Keratinocyte (primary cell): ENCODE results near the gene ENPP1. TPM values are rescaled to one million over a fixed set of nuclear protein-coding genes. Genes with fewer than 3 reads are reported as not detected.

Source experiments
- DNase-seq: peaks from one replicate; pipeline ENCODE4 v3.0.0-alpha.2; 2011; ENCODE audit warnings: low read depth, missing footprints, low spot score
- FAIRE-seq: peaks from 2 replicates; lab custom pipeline; 2011; peaks lifted over from hg19 to GRCh38; lab: Jason Lieb, UNC
- H2AFZ ChIP-seq: 2 replicates; pipeline ENCODE4 v1.6.0; 2012; ENCODE audit warnings: low read length, control low read depth, inconsistent platforms; ENCODE audit not compliant: control insufficient read depth
- H3K27ac ChIP-seq: 2 replicates; pipeline ENCODE4 v1.5.1; 2011; ENCODE audit warnings: low read length; ENCODE audit not compliant: control insufficient read depth, insufficient read depth
- H3K27me3 ChIP-seq: 3 replicates; pipeline ENCODE4 v1.6.0; 2011; ENCODE audit warnings: low read length; ENCODE audit not compliant: control insufficient read depth, insufficient read depth; ENCODE audit errors: extremely low read depth
- H3K36me3 ChIP-seq, 2 experiments: 2 replicates in 1 of 2; 3 replicates in 1 of 2; pipeline ENCODE4 v1.5.1; 2011; ENCODE audit warnings: low read length in 2 of 2, mild to moderate bottlenecking in 1 of 2; ENCODE audit not compliant: control insufficient read depth in 2 of 2, insufficient read depth in 2 of 2; ENCODE audit errors: extremely low read depth in 1 of 2
- H3K4me1 ChIP-seq: 3 replicates; pipeline ENCODE4 v1.5.1; 2011; ENCODE audit warnings: low read length; ENCODE audit not compliant: control insufficient read depth, insufficient read depth; ENCODE audit errors: extremely low read depth
- H3K4me2 ChIP-seq: 3 replicates; pipeline ENCODE4 v1.6.0; 2011; ENCODE audit warnings: low read depth, low read length; ENCODE audit not compliant: control insufficient read depth, insufficient read depth; ENCODE audit errors: extremely low read depth
- H3K4me3 ChIP-seq, 3 experiments: fragments of 200-600 bp in 1 of 3; sonication (generic) in 1 of 3; 2 replicates in 2 of 3; 3 replicates in 1 of 3; pipeline ENCODE4 v1.5.1; 2011 to 2016; ENCODE audit warnings: low read length in 3 of 3, mild to moderate bottlenecking in 3 of 3, control low read depth in 2 of 3, inconsistent platforms in 1 of 3, low read depth in 1 of 3, mixed read lengths in 1 of 3, mixed run types in 1 of 3, moderate library complexity in 1 of 3; ENCODE audit not compliant: control insufficient read depth in 2 of 3, insufficient read depth in 2 of 3; ENCODE audit errors: extremely low read depth in 1 of 3
- H3K79me2 ChIP-seq: 2 replicates; pipeline ENCODE4 v1.6.0; 2012; ENCODE audit warnings: low read length; ENCODE audit not compliant: control insufficient read depth, insufficient read depth
- H3K9ac ChIP-seq: 3 replicates; pipeline ENCODE4 v1.6.0; 2011; ENCODE audit warnings: low read length; ENCODE audit not compliant: control insufficient read depth, insufficient read depth; ENCODE audit errors: extremely low read depth
- H3K9me1 ChIP-seq: 3 replicates; pipeline ENCODE4 v1.6.0; 2011; ENCODE audit warnings: low read length; ENCODE audit not compliant: control insufficient read depth, insufficient read depth; ENCODE audit errors: extremely low read depth
- H3K9me3 ChIP-seq: 2 replicates; pipeline ENCODE4 v1.5.1; 2012; ENCODE audit warnings: low read depth, low read length; ENCODE audit not compliant: control insufficient read depth
- H4K20me1 ChIP-seq: 3 replicates; pipeline ENCODE4 v1.6.0; 2011; ENCODE audit warnings: low read length; ENCODE audit not compliant: control insufficient read depth, insufficient read depth; ENCODE audit errors: extremely low read depth
- CTCF ChIP-seq, 3 experiments: IDR thresholded peaks in 1 of 3; conservative IDR thresholded peaks in 1 of 3; optimal IDR thresholded peaks in 1 of 3; 2 replicates in 2 of 3; 3 replicates in 1 of 3; pipeline versions ENCODE3 to v1.5.1; 2011; ENCODE audit warnings: low read length in 3 of 3, mild to moderate bottlenecking in 3 of 3, moderate library complexity in 2 of 3, control low read depth in 1 of 3, inconsistent platforms in 1 of 3; ENCODE audit not compliant: insufficient read depth in 2 of 3; ENCODE audit errors: extremely low read depth in 1 of 3
- EZH2 ChIP-seq: IDR thresholded peaks from one replicate; pipeline ENCODE4 v1.6.1; 2012; ENCODE audit warnings: inconsistent platforms, mild to moderate bottlenecking, low read length, moderate library complexity
- dilution Hi-C: fragments of 300-500 bp; cut with MboI; formaldehyde crosslinking; loops from one replicate; pipeline ENCODE4 v1.7.0; 2020; ENCODE audit warnings: low sequenced_read_pairs; ENCODE audit not compliant: extremely low pct_ligation_motif_present
- polyA plus RNA-seq, 5 experiments: library from polyadenylated mRNA; depleted of rRNA in 3 of 5; stranded (reverse) in 3 of 5; stranded (forward) in 1 of 5; unstranded in 1 of 5; fragments of >200 nt; gene quantifications; 1 replicate in 1 of 5; 2 replicates in 3 of 5; 3 replicates in 1 of 5; pipeline versions ENCODE4 v1.2.1 to v1.2.3, GENCODE V29; 2011 to 2012; ENCODE audit warnings: missing spikeins in 2 of 5, low read depth in 1 of 5, low replicate concordance in 1 of 5

The ENPP1 gene
- polyA plus RNA-seq, 1 donor (not counting 4 experiments of a cell fraction or from before 2014, with no cell fraction given), result 0.34 TPM

GRCh38 chr6:131849799-131850198 is 42.0 kb downstream of the ENPP1 start:
- H3K4me2 ChIP-seq, result no peak overlapping the region
- DNase-seq (no peak), FAIRE-seq (no peak)
- no peaks in the 10 kb centered on the region for H3K36me3 ChIP-seq
- H2AFZ ChIP-seq, result no peak overlapping the region
- no peak overlapping the region for H3K4me3 ChIP-seq
- no peak overlapping the region for H3K27ac ChIP-seq
- TF ChIP-seq CTCF (optimal IDR thresholded peaks at IDR 0.05 in 1 of 3, IDR thresholded peaks at IDR 0.05 in 1 of 3, conservative IDR thresholded peaks at IDR 0.05 in 1 of 3; ENCODE audit: extremely low read depth in 1 of 3, insufficient read depth in 2 of 3, low read length in 3 of 3) (no peak), EZH2 (no peak)
- no peaks in the 10 kb centered on the region for H3K79me2 ChIP-seq
- no peaks in the 10 kb centered on the region for H4K20me1 ChIP-seq
- no peak overlapping the region for H3K9ac ChIP-seq
- H3K27me3 ChIP-seq, result no peaks in the 10 kb centered on the region
- no peaks in the 10 kb centered on the region for H3K9me1 ChIP-seq
- H3K9me3 ChIP-seq, result no peaks in the 10 kb centered on the region
- no peaks in the 10 kb centered on the region for H3K4me1 ChIP-seq
- dilution Hi-C loops, result no loop called here

GRCh38 chr6:131851049-131851769 is 43.4 kb downstream of the ENPP1 start:
- FAIRE-seq (no peak), DNase-seq (no peak)
- Histone ChIP-seq H3K27ac (no peak overlapping the region), H3K4me2 (no peak overlapping the region), H3K36me3 (no peaks in the 10 kb centered on the region), H3K79me2 (no peaks in the 10 kb centered on the region), H2AFZ (no peak overlapping the region), H4K20me1 (no peaks in the 10 kb centered on the region), H3K9ac (no peak overlapping the region), H3K4me3 (no peak overlapping the region), H3K9me1 (no peaks in the 10 kb centered on the region), H3K27me3 (no peaks in the 10 kb centered on the region), H3K4me1 (no peaks in the 10 kb centered on the region), H3K9me3 (no peaks in the 10 kb centered on the region)
- dilution Hi-C loops, result no loop called here
- TF ChIP-seq CTCF (optimal IDR thresholded peaks at IDR 0.05 in 1 of 3, IDR thresholded peaks at IDR 0.05 in 1 of 3, conservative IDR thresholded peaks at IDR 0.05 in 1 of 3; ENCODE audit: extremely low read depth in 1 of 3, insufficient read depth in 2 of 3, low read length in 3 of 3) (no peak), EZH2 (no peak)
